ENCODE data around the gene PCSK1N.

- no peak for TF ChIP-seq POLR2AphosphoS5 (IDR thresholded peaks at IDR 0.05; ENCODE audit: low read depth, low read length)
- no peak for TF ChIP-seq POLR2A (IDR thresholded peaks at IDR 0.05; ENCODE audit: low read depth, low read length)
- TF ChIP-seq POU2F2 (IDR thresholded peaks at IDR 0.05; ENCODE audit: low read depth, low read length), result no peak
- no peak for TF ChIP-seq PAX5 (IDR thresholded peaks at IDR 0.05; ENCODE audit: insufficient read depth, low read length, severe bottlenecking)
- no peak for TF ChIP-seq TAF1 (IDR thresholded peaks at IDR 0.05; ENCODE audit: low read depth, low read length)
Observed at GRCh38 chrX:48835524-48836329, at the start of gene PCSK1N.

All from GM12891 (cell line).